Panc1 (cell line): ENCODE results near the gene EFNA5.

Experiments
- CTCF ChIP-seq: fragments of 450-650 bp; IDR thresholded peaks from 2 replicates; pipeline ENCODE4 v1.5.1; 2017; ENCODE audit warnings: mild to moderate bottlenecking
- POLR2AphosphoS5 ChIP-seq: IDR thresholded peaks from 2 replicates; pipeline ENCODE4 v1.6.1; 2012; ENCODE audit warnings: mild to moderate bottlenecking, low read depth, low read length, moderate library complexity

GRCh38 chr5:107633171-107633901 is 37.4 kb downstream of the EFNA5 start:
- TF ChIP-seq CTCF (no peak), POLR2AphosphoS5 (no peak)
